Liver (tissue), 9 donors: Measurements from ENCODE around the gene CAV2. TPM values are rescaled to one million over a fixed set of nuclear protein-coding genes. Genes with fewer than 3 reads are reported as not detected.

Source experiments
- DNase-seq: peaks from one replicate; pipeline ENCODE4 v3.0.0-alpha.2; 2017; ENCODE audit warnings: low spot score
- H3K27ac ChIP-seq, 2 donors: one replicate each; pipeline ENCODE4 v1.7.0; 2013; ENCODE audit warnings: inconsistent platforms in 2 of 2, low read length in 2 of 2, control low read depth in 1 of 2, low read depth in 1 of 2, mild to moderate bottlenecking in 1 of 2
- H3K27me3 ChIP-seq, 4 donors: one replicate each; pipeline versions ENCODE4 v1.6.1 to v1.7.0; 2013; ENCODE audit warnings: low read length in 3 of 4, inconsistent platforms in 1 of 4, mild to moderate bottlenecking in 1 of 4, moderate library complexity in 1 of 4; ENCODE audit not compliant: control insufficient read depth in 4 of 4, insufficient read depth in 4 of 4
- H3K36me3 ChIP-seq, 4 donors: one replicate each; pipeline versions ENCODE4 v1.6.1 to v1.7.0; 2013; ENCODE audit warnings: low read length in 3 of 4, mild to moderate bottlenecking in 3 of 4, low read depth in 1 of 4, moderate library complexity in 1 of 4; ENCODE audit not compliant: control insufficient read depth in 4 of 4, insufficient read depth in 3 of 4
- H3K4me1 ChIP-seq, 4 donors: one replicate each; pipeline versions ENCODE4 v1.6.1 to v1.7.0; 2013; ENCODE audit warnings: low read length in 3 of 4, mild to moderate bottlenecking in 3 of 4, moderate library complexity in 1 of 4; ENCODE audit not compliant: control insufficient read depth in 4 of 4, insufficient read depth in 4 of 4
- H3K4me3 ChIP-seq, 3 donors: one replicate each; pipeline versions ENCODE4 v1.6.1 to v1.7.0; 2013; ENCODE audit warnings: low read length in 3 of 3, control low read depth in 1 of 3, low read depth in 1 of 3, mild to moderate bottlenecking in 1 of 3
- H3K9ac ChIP-seq, 2 donors: one replicate each; pipeline ENCODE4 v1.7.0; 2013; ENCODE audit warnings: low read length in 2 of 2, mild to moderate bottlenecking in 2 of 2, moderate library complexity in 2 of 2, control low read depth in 1 of 2, low read depth in 1 of 2
- H3K9me3 ChIP-seq, 4 donors: one replicate each; pipeline versions ENCODE4 v1.6.1 to v1.7.0; 2013; ENCODE audit warnings: low read length in 3 of 4; ENCODE audit not compliant: control insufficient read depth in 4 of 4
- ATF3 ChIP-seq: IDR thresholded peaks from 2 replicates; pipeline ENCODE4 v1.6.1; 2016; ENCODE audit warnings: antibody characterized with exemption
- CTCF ChIP-seq: fragments of 150-350 bp; IDR thresholded peaks from 2 replicates; pipeline ENCODE4 v1.5.1; 2017; ENCODE audit warnings: improper control_type of control experiment, low read depth, low read length; ENCODE audit not compliant: missing input control
- EGR1 ChIP-seq, 2 donors: IDR thresholded peaks; 2 replicates each; pipeline ENCODE4 v1.6.1; 2016 to 2018; ENCODE audit warnings: antibody characterized with exemption in 2 of 2, low read depth in 2 of 2
- FOXA1 ChIP-seq: IDR thresholded peaks from 2 replicates; pipeline ENCODE4 v1.6.1; 2016; ENCODE audit warnings: antibody characterized with exemption
- FOXA2 ChIP-seq: IDR thresholded peaks from 2 replicates; pipeline ENCODE4 v1.6.1; 2016; ENCODE audit warnings: antibody characterized with exemption
- GABPA ChIP-seq, 2 donors: IDR thresholded peaks in 1 of 2; conservative IDR thresholded peaks in 1 of 2; 2 replicates each; pipeline ENCODE4 v1.6.1; 2016; ENCODE audit warnings: antibody characterized with exemption in 2 of 2, mild to moderate bottlenecking in 1 of 2, moderate library complexity in 1 of 2
- HNF4A ChIP-seq, 2 donors: conservative IDR thresholded peaks; 2 replicates each; pipeline ENCODE4 v1.6.1; 2016; ENCODE audit warnings: antibody characterized with exemption in 2 of 2, mild to moderate bottlenecking in 2 of 2
- HNF4G ChIP-seq: IDR thresholded peaks from 2 replicates; pipeline ENCODE4 v1.6.1; 2016; ENCODE audit warnings: antibody characterized with exemption
- JUND ChIP-seq, 2 donors: IDR thresholded peaks; 2 replicates each; pipeline ENCODE4 v1.6.1; 2016; ENCODE audit warnings: antibody characterized with exemption in 2 of 2
- MAX ChIP-seq: IDR thresholded peaks from 2 replicates; pipeline ENCODE4 v1.6.1; 2016; ENCODE audit warnings: antibody characterized with exemption
- NR2F2 ChIP-seq: IDR thresholded peaks from 2 replicates; pipeline ENCODE4 v1.6.1; 2016; ENCODE audit warnings: antibody characterized with exemption
- RAD21 ChIP-seq, 2 donors: IDR thresholded peaks; 2 replicates each; pipeline ENCODE4 v1.6.1; 2016; ENCODE audit warnings: antibody characterized with exemption in 2 of 2, mild to moderate bottlenecking in 2 of 2
- REST ChIP-seq: IDR thresholded peaks from 2 replicates; pipeline ENCODE4 v1.6.1; 2016; ENCODE audit warnings: antibody characterized with exemption, mild to moderate bottlenecking
- SP1 ChIP-seq: IDR thresholded peaks from 2 replicates; pipeline ENCODE4 v1.6.1; 2018; ENCODE audit warnings: antibody characterized with exemption, mild to moderate bottlenecking
- TAF1 ChIP-seq: conservative IDR thresholded peaks from 2 replicates; pipeline ENCODE4 v1.6.1; 2016; ENCODE audit warnings: antibody characterized with exemption, mild to moderate bottlenecking
- YY1 ChIP-seq: IDR thresholded peaks from 2 replicates; pipeline ENCODE4 v1.6.1; 2016; ENCODE audit warnings: antibody characterized with exemption, mild to moderate bottlenecking
- WGBS: extraction: QIAGEN DNeasy Blood & Tissue Kit; methylation state at CpG from one replicate; pipeline ENCODE4 v1.1.7; 2013; 5-methylcytosine and 5-hydroxymethylcytosine counted together
- polyA plus RNA-seq, 2 donors: library from polyadenylated mRNA; stranded (reverse) in 1 of 2; unstranded in 1 of 2; fragments of 200-250 nt in 1 of 2; fragments of >200 nt in 1 of 2; fragmentation: Nextera tagmentation in 1 of 2; extraction: Ambion mirVana in 1 of 2; gene quantifications; one replicate each; pipeline versions ENCODE4 v1.2.1 to v1.2.3, GENCODE V29; 2013 to 2015
- total RNA-seq, 2 donors: library from RNA; depleted of rRNA; stranded (reverse); fragments of >200 nt; gene quantifications; one replicate each; pipeline ENCODE4 v1.2.3, GENCODE V29; 2014
- donor health status: healthy.
- donor health status: healthy.
- donor health status: healthy.
- donor health status: healthy.
- donor health status: healthy.

The CAV2 gene
- total and polyA plus RNA-seq, 4 donors, result 6.8 to 29.7 (median 19.9) TPM

- Histone ChIP-seq H3K9ac (no peak overlapping the region), H3K4me1 (peaks cover 0 to 17% (median 12%) of the 10 kb centered on the region in 4 donors), H3K9me3 (no peaks in the 10 kb centered on the region), H3K4me3 (no peak overlapping the region), H3K36me3 (no peaks in the 10 kb centered on the region), H3K27ac (no peak overlapping the region), H3K27me3 (no peaks in the 10 kb centered on the region)
- DNase-seq, result no peak
- no peak for TF ChIP-seq REST
- no peak for TF ChIP-seq NR2F2
- no peak for TF ChIP-seq CTCF
- TF ChIP-seq FOXA2, result no peak
- no peak for TF ChIP-seq JUND (IDR thresholded peaks at IDR 0.05)
- TF ChIP-seq YY1, result no peak
- TF ChIP-seq MAX, result no peak
- TF ChIP-seq GABPA (IDR thresholded peaks at IDR 0.05 in 1 of 2, conservative IDR thresholded peaks at IDR 0.05 in 1 of 2), result no peak
- TF ChIP-seq EGR1 (IDR thresholded peaks at IDR 0.05; ENCODE audit: low read depth in 2 of 2), result no peak
- no peak for TF ChIP-seq RAD21 (IDR thresholded peaks at IDR 0.05)
- no peak for TF ChIP-seq SP1
- TF ChIP-seq HNF4A (conservative IDR thresholded peaks at IDR 0.05), result no peak
- TF ChIP-seq HNF4G, result no peak
- no peak for TF ChIP-seq TAF1
- no peak for TF ChIP-seq FOXA1
- 92% methylated on average over 6 of the region's 6 CpGs for whole genome bisulfite sequencing
Observed at GRCh38 chr7:116521046-116521664, 21.6 kb downstream of the CAV2 start.

- Histone ChIP-seq H3K27ac (no peak overlapping the region), H3K9ac (no peak overlapping the region), H3K4me3 (no peak overlapping the region), H3K27me3 (no peaks in the 10 kb centered on the region), H3K4me1 (peaks cover 0 to 23% (median 18%) of the 10 kb centered on the region in 4 donors), H3K36me3 (no peaks in the 10 kb centered on the region), H3K9me3 (no peaks in the 10 kb centered on the region)
- WGBS, result 79% methylated on average over 5 of the region's 5 CpGs
- no peak for DNase-seq
- no peak for TF ChIP-seq HNF4G
- TF ChIP-seq FOXA2, result no peak
- no peak for TF ChIP-seq FOXA1
- TF ChIP-seq YY1, result no peak
- no peak for TF ChIP-seq ATF3
- no peak for TF ChIP-seq NR2F2
- no peak for TF ChIP-seq CTCF
- TF ChIP-seq REST, result no peak
Observed at GRCh38 chr7:116522247-116522646, 22.7 kb downstream of the CAV2 start.
